ACC112 (cell line): ENCODE measurements around the gene TMPRSS9.

Experiments
- H2AFZ ChIP-seq: fragments of 200-600 bp; sonication (generic); one replicate; pipeline ENCODE4 v1.6.0; 2017; ENCODE audit warnings: antibody characterized with exemption, low read length; ENCODE audit not compliant: unreplicated experiment
- H3K27ac ChIP-seq: fragments of 200-600 bp; sonication (generic); 2 replicates; pipeline ENCODE4 v1.5.1; 2014; ENCODE audit warnings: low read depth, mild to moderate bottlenecking, antibody characterized with exemption, low read length, moderate library complexity
- H3K27me3 ChIP-seq: fragments of 200-600 bp; sonication (generic); 2 replicates; pipeline ENCODE4 v1.6.1; 2014; ENCODE audit warnings: mild to moderate bottlenecking, antibody characterized with exemption, low read length, moderate library complexity, mixed read lengths; ENCODE audit not compliant: insufficient read depth
- H3K36me3 ChIP-seq: fragments of 200-600 bp; sonication (generic); 2 replicates; pipeline ENCODE4 v1.6.1; 2016; ENCODE audit warnings: mild to moderate bottlenecking, antibody characterized with exemption, low read length, moderate library complexity, mixed read lengths; ENCODE audit not compliant: insufficient read depth
- H3K4me1 ChIP-seq: fragments of 200-600 bp; sonication (generic); one replicate; pipeline ENCODE4 v1.6.1; 2016; ENCODE audit warnings: low read length, mixed read lengths; ENCODE audit not compliant: insufficient read depth, unreplicated experiment, control insufficient read depth
- H3K4me3 ChIP-seq: fragments of 200-600 bp; sonication (generic); 2 replicates; pipeline ENCODE4 v1.5.1; 2014; ENCODE audit warnings: mild to moderate bottlenecking, low read depth, low read length
- H3K79me2 ChIP-seq: fragments of 200-600 bp; sonication (generic); one replicate; pipeline ENCODE4 v1.6.0; 2016; ENCODE audit warnings: low read length; ENCODE audit not compliant: control insufficient read depth, unreplicated experiment, insufficient read depth

The TMPRSS9 gene

GRCh38 chr19:2320939-2321338 lies 39.1 kb upstream of the TMPRSS9 start:
- no peaks in the 10 kb centered on the region for H3K79me2 ChIP-seq
- H2AFZ ChIP-seq: no peak overlapping the region
- no peak overlapping the region for H3K4me3 ChIP-seq
- H3K36me3 ChIP-seq: no peaks in the 10 kb centered on the region
- no peaks in the 10 kb centered on the region for H3K27me3 ChIP-seq
- H3K27ac ChIP-seq: no peak overlapping the region
- H3K4me1 ChIP-seq: no peaks in the 10 kb centered on the region

DNA sequence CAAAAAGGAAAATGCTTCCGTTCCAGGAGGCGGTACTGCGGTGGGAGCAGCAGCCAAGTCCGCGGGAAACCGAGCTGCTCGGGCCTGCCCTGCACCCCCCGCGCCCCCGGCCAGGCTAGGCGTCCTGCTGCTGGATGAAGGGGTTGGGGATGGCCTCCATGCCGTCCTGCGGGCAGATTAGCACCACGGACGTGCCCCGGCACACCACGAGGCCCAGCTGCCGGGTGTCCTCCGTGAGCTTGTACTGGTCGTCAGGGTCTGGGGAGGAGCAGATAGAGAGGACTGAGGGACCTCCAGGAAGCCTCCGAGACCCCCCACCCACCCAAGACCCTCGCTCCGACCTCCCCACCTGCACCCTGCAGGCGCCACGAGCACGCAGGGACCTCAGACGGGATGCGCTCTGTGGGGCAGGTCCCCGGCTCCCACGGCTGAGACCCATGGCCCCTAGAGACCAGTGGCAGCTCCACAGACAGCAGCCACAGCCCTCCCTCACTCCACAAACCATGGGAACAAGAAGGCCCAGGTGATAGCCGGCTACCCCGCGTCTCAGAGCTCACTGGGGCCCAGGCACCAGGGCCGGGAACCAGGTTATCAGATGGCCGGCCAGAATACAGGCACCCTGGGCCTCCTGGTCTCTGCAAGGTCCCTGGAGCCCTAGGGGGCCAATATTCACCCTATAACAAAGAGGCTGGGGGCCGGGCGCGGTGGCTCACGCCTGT lies 38.3 kb upstream of the TMPRSS9 start:
- peaks cover 2% of the 10 kb centered on the region for H3K79me2 ChIP-seq
- no peak overlapping the region for H3K27ac ChIP-seq
- H3K4me3 ChIP-seq: no peak overlapping the region
- H3K27me3 ChIP-seq: no peaks in the 10 kb centered on the region
- no peaks in the 10 kb centered on the region for H3K36me3 ChIP-seq
- no peak overlapping the region for H2AFZ ChIP-seq
- peaks cover 2% of the 10 kb centered on the region for H3K4me1 ChIP-seq

- Histone ChIP-seq H3K4me1 (peaks cover 4% of the 10 kb centered on the region), H2AFZ (no peak overlapping the region), H3K79me2 (peaks cover 10% of the 10 kb centered on the region), H3K27ac (no peak overlapping the region), H3K4me3 (no peak overlapping the region), H3K27me3 (no peaks in the 10 kb centered on the region), H3K36me3 (no peaks in the 10 kb centered on the region)
These were observed 36.4 kb upstream of the TMPRSS9 start for GRCh38 chr19:2323707-2324106.

- H3K4me1 ChIP-seq: peaks cover 5% of the 10 kb centered on the region
- H3K79me2 ChIP-seq: peaks cover 17% of the 10 kb centered on the region
- H3K4me3 ChIP-seq: no peak overlapping the region
- H3K36me3 ChIP-seq: no peaks in the 10 kb centered on the region
- H2AFZ ChIP-seq: no peak overlapping the region
- no peaks in the 10 kb centered on the region for H3K27me3 ChIP-seq
- H3K27ac ChIP-seq: no peak overlapping the region
These were observed 35.7 kb upstream of the TMPRSS9 start for GRCh38 chr19:2324220-2324948.

DNA sequence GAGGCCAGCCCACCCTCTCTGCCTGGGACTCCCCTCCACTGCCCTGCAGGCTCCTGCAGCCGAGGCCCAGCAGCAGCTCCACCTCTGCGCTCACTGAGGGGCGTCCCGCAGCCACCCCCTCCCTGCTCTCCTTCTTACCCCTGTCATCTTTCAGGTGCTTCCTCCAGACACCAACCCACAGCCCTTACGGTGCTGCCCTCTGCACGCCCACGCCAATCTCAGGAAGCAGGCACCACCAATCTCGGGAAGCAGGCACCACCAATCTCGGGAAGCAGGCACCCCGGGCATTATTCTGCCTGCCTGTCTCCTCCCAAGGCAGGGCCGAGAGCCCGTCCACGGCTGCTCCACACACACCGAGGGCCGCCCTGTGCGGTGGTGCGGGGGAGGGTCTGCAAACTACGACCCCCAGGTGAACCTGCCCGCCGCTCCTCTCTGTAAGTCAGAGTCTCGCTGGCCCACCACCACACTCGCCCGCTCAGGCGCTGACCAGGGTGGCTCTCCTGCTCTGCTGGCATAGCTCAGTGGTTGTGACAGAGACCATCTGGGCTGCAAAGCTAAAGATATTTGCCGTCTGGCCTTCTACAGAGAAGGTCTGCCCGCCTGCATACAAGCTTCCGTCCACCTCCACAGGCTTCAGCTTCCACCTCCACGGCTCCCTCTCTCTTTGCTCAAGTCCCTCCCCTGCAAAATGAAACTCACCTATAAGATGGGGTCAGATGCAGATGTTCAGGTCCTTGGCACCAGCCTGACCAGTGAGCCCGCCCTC lies 34.6 kb upstream of the TMPRSS9 start:
- Histone ChIP-seq H3K4me3 (no peak overlapping the region), H3K27ac (no peak overlapping the region), H3K36me3 (no peaks in the 10 kb centered on the region), H3K27me3 (no peaks in the 10 kb centered on the region), H3K79me2 (peaks cover 22% of the 10 kb centered on the region), H3K4me1 (peaks cover 10% of the 10 kb centered on the region), H2AFZ (no peak overlapping the region)

GRCh38 chr19:2326699-2327360 lies 33.2 kb upstream of the TMPRSS9 start:
- Histone ChIP-seq H3K36me3 (no peaks in the 10 kb centered on the region), H3K27me3 (no peaks in the 10 kb centered on the region), H2AFZ (no peak overlapping the region), H3K4me1 (peaks cover 10% of the 10 kb centered on the region), H3K27ac (peak overlapping the region; percentile 67; the same call in 1 of the 2 replicates), H3K4me3 (peak overlapping the region; percentile 99), H3K79me2 (peaks cover 33% of the 10 kb centered on the region)

GRCh38 chr19:2327773-2328400 lies 32.2 kb upstream of the TMPRSS9 start:
- no peaks in the 10 kb centered on the region for H3K27me3 ChIP-seq
- peak overlapping the region; percentile 68 for H2AFZ ChIP-seq
- H3K36me3 ChIP-seq: no peaks in the 10 kb centered on the region
- H3K79me2 ChIP-seq: peaks cover 43% of the 10 kb centered on the region
- peaks cover 10% of the 10 kb centered on the region for H3K4me1 ChIP-seq
- peak overlapping the region; percentile 67 for H3K27ac ChIP-seq
- peak overlapping the region; percentile 99 for H3K4me3 ChIP-seq

DNA sequence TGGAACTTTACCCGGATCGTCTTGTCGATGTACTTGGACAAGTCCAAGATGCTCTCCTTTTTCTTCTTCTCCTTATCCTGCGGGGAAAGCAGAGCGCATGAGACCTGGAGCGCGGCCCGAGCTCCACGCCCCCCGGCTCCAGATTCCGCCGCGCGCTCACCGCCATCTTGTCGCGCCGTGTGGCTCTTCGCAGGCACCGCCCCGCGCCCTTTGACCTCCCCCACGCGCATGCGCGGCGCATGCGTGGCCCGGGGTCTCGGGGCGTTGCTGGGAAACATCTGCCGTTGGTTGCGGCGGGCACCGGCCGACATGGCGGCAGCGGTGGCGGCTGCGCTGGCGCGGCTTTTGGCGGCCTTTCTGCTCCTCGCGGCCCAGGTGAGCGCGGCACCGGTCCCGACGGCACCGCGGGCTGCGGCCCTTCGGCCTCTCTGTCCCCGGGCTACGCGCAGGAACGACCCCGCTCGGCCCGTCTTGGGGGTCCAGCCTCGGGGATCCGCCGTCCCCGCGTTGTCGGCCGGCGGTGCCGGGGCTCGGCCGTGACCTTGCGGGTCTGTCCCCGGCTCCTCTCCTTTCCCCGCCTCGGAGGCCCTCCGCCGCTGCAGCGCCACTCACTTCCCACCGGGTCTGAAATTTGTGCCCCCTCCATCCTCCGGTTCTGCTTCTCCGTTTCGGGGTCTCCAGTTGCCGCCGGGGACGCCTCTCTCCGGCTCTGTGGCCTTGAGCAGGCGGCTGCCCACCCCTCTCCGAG lies 31.5 kb upstream of the TMPRSS9 start, which contains the start of the genes LSM7 and SPPL2B:
LSM7 (minus strand) TSS at position 186 of the 748 bp plus-strand sequence; CDS start at position 166, 20 bp downstream.
SPPL2B (plus strand) TSS at position 284 of the 748 bp plus-strand sequence; CDS start at position 310, 26 bp downstream.
- Histone ChIP-seq H2AFZ (peak within 1 kb of the TSS; percentile 68), H3K4me3 (peak within 1 kb of the TSS; percentile 99), H3K79me2 (peaks cover 43% of the 10 kb centered on the region), H3K27me3 (no peaks in the 10 kb centered on the region), H3K36me3 (no peaks in the 10 kb centered on the region), H3K4me1 (peaks cover 10% of the 10 kb centered on the region), H3K27ac (peak within 1 kb of the TSS; percentile 67)

DNA sequence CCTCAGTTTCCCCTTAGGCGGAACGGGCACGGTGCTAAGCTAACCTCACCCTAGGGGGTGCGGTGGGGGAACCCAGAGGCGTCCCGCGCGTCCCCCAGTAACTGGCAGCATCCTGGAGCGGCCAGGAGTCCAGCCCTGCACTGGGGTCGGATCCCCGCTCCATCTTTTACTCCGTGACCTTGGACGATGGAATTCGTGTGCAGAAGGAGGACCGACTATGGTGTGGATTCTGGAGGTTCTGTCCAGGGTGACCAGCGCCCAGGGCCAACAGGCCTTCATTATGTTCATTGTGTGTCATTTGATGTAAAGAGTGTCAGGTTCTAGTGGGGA lies 31.0 kb upstream of the TMPRSS9 start:
- H3K27ac ChIP-seq: 0 out of 2 replicates have a peak overlapping the region, but pooled peaks have one; percentile 67
- peak overlapping the region; percentile 99 for H3K4me3 ChIP-seq
- H3K79me2 ChIP-seq: peaks cover 43% of the 10 kb centered on the region
- H3K36me3 ChIP-seq: no peaks in the 10 kb centered on the region
- peaks cover 10% of the 10 kb centered on the region for H3K4me1 ChIP-seq
- H3K27me3 ChIP-seq: no peaks in the 10 kb centered on the region
- H2AFZ ChIP-seq: no peak overlapping the region
